ENCODE measurements around the gene NPTN.

GRCh38 chr15:73590263-73590662 is 42.9 kb downstream of the NPTN start:
- TF ChIP-seq CTCF (IDR thresholded peaks at IDR 0.05) (no peak), ZFX (IDR thresholded peaks at IDR 0.05; ENCODE audit: borderline replicate concordance) (no peak)

Data from 22Rv1 (cell line).